ENCODE measurements around the gene BAG1. TPM values are rescaled to one million over a fixed set of nuclear protein-coding genes. Genes with fewer than 3 reads are reported as not detected.

The BAG1 gene
- total RNA-seq, 1 donor from 2014 or later = 43.3 TPM

GRCh38 chr9:33211695-33212393, 52.7 kb downstream of the BAG1 start:
- Mint-ChIP-seq H3K4me3 (ENCODE audit: unreplicated experiment) (peak overlapping the region; percentile 40), H3K9me3 (ENCODE audit: unreplicated experiment) (peaks cover 4% of the 10 kb centered on the region), H3K4me1 (ENCODE audit: low read depth, unreplicated experiment) (peaks cover 6% of the 10 kb centered on the region), H3K27ac (ENCODE audit: unreplicated experiment) (peak overlapping the region; percentile 1), H3K27me3 (ENCODE audit: low read depth, unreplicated experiment) (peaks cover 20% of the 10 kb centered on the region), H3K36me3 (ENCODE audit: low read depth, unreplicated experiment) (no peaks in the 10 kb centered on the region)
- H3K4me2 ChIP-seq (ENCODE audit: low read length) = no peak overlapping the region
- DNase-seq (ENCODE audit: low read depth) (no peak), FAIRE-seq (no peak)
- no peaks in the 10 kb centered on the region for H3K36me3 ChIP-seq (ENCODE audit: insufficient read depth, low read length)
- H3K27ac ChIP-seq (ENCODE audit: low read depth, low read length) = no peak overlapping the region
- H3K27me3 ChIP-seq (ENCODE audit: insufficient read depth, low read length) = peaks cover 22% of the 10 kb centered on the region
- H3K9ac ChIP-seq (ENCODE audit: low read length) = no peak overlapping the region
- no peaks in the 10 kb centered on the region for H4K20me1 ChIP-seq (ENCODE audit: insufficient read depth, low read length)
- H3K4me3 ChIP-seq (ENCODE audit: insufficient read depth, low read depth, low read length) = no peak overlapping the region
- H3K9me3 ChIP-seq (ENCODE audit: insufficient read depth, low read depth, low read length) = no peaks in the 10 kb centered on the region
- H3K4me1 ChIP-seq (ENCODE audit: insufficient read depth, low read length) = no peaks in the 10 kb centered on the region
- TF ChIP-seq CTCF (IDR thresholded peaks at IDR 0.05; ENCODE audit: insufficient read depth, low read depth, low read length) = no peak
- no peak overlapping the region for H2AFZ ChIP-seq (ENCODE audit: low read depth, low read length)
- no peaks in the 10 kb centered on the region for H3K79me2 ChIP-seq (ENCODE audit: insufficient read depth, low read length)

GRCh38 chr9:33210006-33210715, 54.3 kb downstream of the BAG1 start:
- peaks cover 15% of the 10 kb centered on the region for H3K27me3 Mint-ChIP-seq (ENCODE audit: low read depth, unreplicated experiment)
- no peaks in the 10 kb centered on the region for H3K79me2 ChIP-seq (ENCODE audit: insufficient read depth, low read length)

More at GRCh38 chr9:33210006-33210715, 54.3 kb downstream of the BAG1 start:
- no peaks in the 10 kb centered on the region for H4K20me1 ChIP-seq (ENCODE audit: insufficient read depth, low read length)
- no peaks in the 10 kb centered on the region for H3K9me3 ChIP-seq (ENCODE audit: insufficient read depth, low read depth, low read length)
- no peak overlapping the region for H3K4me2 ChIP-seq (ENCODE audit: low read length)
- Mint-ChIP-seq H3K9me3 (ENCODE audit: unreplicated experiment) (peaks cover 6% of the 10 kb centered on the region), H3K4me3 (ENCODE audit: unreplicated experiment) (no peak overlapping the region), H3K4me1 (ENCODE audit: low read depth, unreplicated experiment) (peaks cover 6% of the 10 kb centered on the region), H3K36me3 (ENCODE audit: low read depth, unreplicated experiment) (no peaks in the 10 kb centered on the region), H3K27ac (ENCODE audit: unreplicated experiment) (no peak overlapping the region)
- no peak overlapping the region for H2AFZ ChIP-seq (ENCODE audit: low read depth, low read length)
- H3K27me3 ChIP-seq (ENCODE audit: insufficient read depth, low read length) = peaks cover 13% of the 10 kb centered on the region
- no peak for FAIRE-seq
- H3K36me3 ChIP-seq (ENCODE audit: insufficient read depth, low read length) = no peaks in the 10 kb centered on the region
- H3K4me1 ChIP-seq (ENCODE audit: insufficient read depth, low read length) = no peaks in the 10 kb centered on the region
- no peak overlapping the region for H3K9ac ChIP-seq (ENCODE audit: low read length)
- DNase-seq (ENCODE audit: low read depth) = no peak
- no peak overlapping the region for H3K4me3 ChIP-seq (ENCODE audit: insufficient read depth, low read depth, low read length)
- TF ChIP-seq CTCF (IDR thresholded peaks at IDR 0.05; ENCODE audit: insufficient read depth, low read depth, low read length) (no peak), EZH2 (IDR thresholded peaks at IDR 0.05; ENCODE audit: insufficient read depth, low read length) (no peak)
- no peak overlapping the region for H3K27ac ChIP-seq (ENCODE audit: low read depth, low read length)

Measured in astrocyte (in vitro differentiated cells and primary cell).